H1 (cell line): ENCODE data around the gene SCAP. TPM values are rescaled to one million over a fixed set of nuclear protein-coding genes. Genes with fewer than 3 reads are reported as not detected.

Experiments
- CTCF ChIA-PET: fragments of 300-600 bp; sonication (Branson Sonifier 250); formaldehyde crosslinking; loops from one replicate; lab custom pipeline; 2021; ENCODE audit not compliant: partially characterized antibody; lab: Charles Lee
- POLR2A ChIA-PET: fragments of 300-600 bp; sonication (Branson Sonifier 250); formaldehyde crosslinking; loops from one replicate; lab custom pipeline; 2021; ENCODE audit warnings: inconsistent platforms; ENCODE audit not compliant: partially characterized antibody; lab: Charles Lee
- DNase-seq, 2 experiments: peaks; one replicate each; pipeline versions ENCODE4 v3.0.0 to v3.0.0-alpha.2; 2010 to 2022; ENCODE audit warnings: low spot score in 2 of 2, low read depth in 1 of 2, mixed read lengths in 1 of 2
- FAIRE-seq: peaks from 2 replicates; lab custom pipeline; 2011; peaks lifted over from hg19 to GRCh38; lab: Jason Lieb, UNC
- H2AFZ ChIP-seq: 2 replicates; pipeline ENCODE4 v1.8.1; 2012; ENCODE audit warnings: low read length, inconsistent platforms
- H2AK5ac ChIP-seq: 2 replicates; pipeline ENCODE4 v1.6.1; 2013; ENCODE audit warnings: low read depth, low read length
- H2BK120ac ChIP-seq: replicated peaks from 2 replicates; pipeline ENCODE3; 2013; ENCODE audit warnings: low read depth, low read length, inconsistent platforms
- H2BK12ac ChIP-seq: 2 replicates; pipeline ENCODE4 v1.6.1; 2013; ENCODE audit warnings: low read depth, low read length
- H2BK15ac ChIP-seq: 2 replicates; pipeline ENCODE4 v1.6.1; 2013; ENCODE audit warnings: low read length
- H2BK20ac ChIP-seq: 2 replicates; pipeline ENCODE4 v1.6.1; 2013; ENCODE audit warnings: low read length
- H2BK5ac ChIP-seq: 2 replicates; pipeline ENCODE4 v1.6.1; 2013; ENCODE audit warnings: low read depth, low read length
- H3K14ac ChIP-seq: 2 replicates; pipeline ENCODE4 v1.6.1; 2013; ENCODE audit warnings: inconsistent platforms; ENCODE audit not compliant: insufficient read length
- H3K18ac ChIP-seq: 2 replicates; pipeline ENCODE4 v1.6.1; 2013; ENCODE audit warnings: low read length; ENCODE audit errors: extremely low read depth
- H3K23ac ChIP-seq: 2 replicates; pipeline ENCODE4 v1.6.1; 2013; ENCODE audit warnings: inconsistent platforms; ENCODE audit not compliant: insufficient read length
- H3K23me2 ChIP-seq: 2 replicates; pipeline ENCODE4 v1.6.1; 2013; ENCODE audit warnings: low read depth, low read length
- H3K27ac ChIP-seq: 2 replicates; pipeline ENCODE4 v1.6.1; 2011; ENCODE audit warnings: low read depth, low read length, inconsistent platforms
- H3K27me3 ChIP-seq, 4 experiments: replicated peaks in 1 of 4; 1 replicate in 1 of 4; 2 replicates in 3 of 4; pipeline versions ENCODE4 v1.6.1 to v1.8.1; 2011 to 2013; ENCODE audit warnings: low read length in 3 of 4, mild to moderate bottlenecking in 3 of 4, inconsistent platforms in 2 of 4, mixed read lengths in 2 of 4, moderate library complexity in 1 of 4; ENCODE audit not compliant: control insufficient read depth in 3 of 4, insufficient read depth in 3 of 4; ENCODE audit errors: extremely low read depth in 1 of 4
- H3K36me3 ChIP-seq, 4 experiments: 2 replicates each; pipeline versions ENCODE4 v1.6.1 to v1.8.1; 2011 to 2013; ENCODE audit warnings: mild to moderate bottlenecking in 4 of 4, low read length in 3 of 4, moderate library complexity in 2 of 4, control low read depth in 1 of 4, inconsistent platforms in 1 of 4; ENCODE audit not compliant: insufficient read depth in 4 of 4, control insufficient read depth in 2 of 4
- H3K4ac ChIP-seq: replicated peaks from 2 replicates; pipeline ENCODE3; 2013; ENCODE audit warnings: low read length, low read depth, mixed read lengths, inconsistent platforms; ENCODE audit not compliant: insufficient read length
- H3K4me1 ChIP-seq, 4 experiments: replicated peaks in 1 of 4; 1 replicate in 1 of 4; 2 replicates in 3 of 4; pipeline versions ENCODE4 v1.6.1 to v1.8.1; 2011 to 2013; ENCODE audit warnings: low read length in 3 of 4, inconsistent platforms in 2 of 4, mixed read lengths in 1 of 4; ENCODE audit not compliant: insufficient read depth in 4 of 4, control insufficient read depth in 3 of 4
- H3K4me2 ChIP-seq, 2 experiments: 2 replicates each; pipeline versions ENCODE4 v1.6.1 to v1.8.1; 2011 to 2013; ENCODE audit warnings: low read depth in 2 of 2, low read length in 2 of 2, control low read depth in 1 of 2, inconsistent platforms in 1 of 2, mild to moderate bottlenecking in 1 of 2; ENCODE audit not compliant: insufficient read depth in 1 of 2
- H3K4me3 ChIP-seq, 4 experiments: fragments of 200-600, 300-600 bp in 1 of 4; sonication (generic), shearing (Covaris generic), sonication (Bioruptor Twin) in 1 of 4; 2 replicates each; pipeline versions ENCODE4 v1.5.1 to v1.8.1; 2011 to 2016; ENCODE audit warnings: low read length in 4 of 4, low read depth in 3 of 4, control low read depth in 2 of 4, inconsistent platforms in 2 of 4, mild to moderate bottlenecking in 2 of 4, mixed read lengths in 1 of 4, moderate library complexity in 1 of 4; ENCODE audit not compliant: insufficient read depth in 2 of 4; ENCODE audit errors: extremely low read depth in 1 of 4
- H3K56ac ChIP-seq: replicated peaks from 2 replicates; pipeline ENCODE3; 2013; ENCODE audit warnings: low read depth, mild to moderate bottlenecking, mixed read lengths, low read length, inconsistent platforms; ENCODE audit not compliant: insufficient read length
- H3K79me1 ChIP-seq: 2 replicates; pipeline ENCODE4 v1.6.1; 2013; ENCODE audit warnings: low read depth, low read length, control low read depth
- H3K79me2 ChIP-seq, 2 experiments: 2 replicates each; pipeline versions ENCODE4 v1.6.1 to v1.8.1; 2012 to 2013; ENCODE audit warnings: low read length in 2 of 2, mild to moderate bottlenecking in 2 of 2, inconsistent platforms in 1 of 2; ENCODE audit not compliant: insufficient read depth in 2 of 2, control insufficient read depth in 1 of 2
- H3K9ac ChIP-seq, 4 experiments: replicated peaks in 1 of 4; 1 replicate in 1 of 4; 2 replicates in 3 of 4; pipeline versions ENCODE4 v1.6.1 to v1.8.1; 2011 to 2013; ENCODE audit warnings: low read depth in 3 of 4, low read length in 3 of 4, control low read depth in 2 of 4, mild to moderate bottlenecking in 2 of 4, moderate library complexity in 2 of 4, inconsistent platforms in 1 of 4; ENCODE audit errors: extremely low read depth in 1 of 4
- H3K9me3 ChIP-seq, 2 experiments: 2 replicates each; pipeline versions ENCODE4 v1.6.1 to v1.8.1; 2012 to 2013; ENCODE audit warnings: mild to moderate bottlenecking in 2 of 2, moderate library complexity in 2 of 2, control low read depth in 1 of 2, inconsistent platforms in 1 of 2, low read depth in 1 of 2, low read length in 1 of 2, mixed read lengths in 1 of 2; ENCODE audit not compliant: insufficient read depth in 2 of 2
- H4K20me1 ChIP-seq, 2 experiments: replicated peaks in 1 of 2; 2 replicates each; pipeline versions ENCODE3 to v1.8.1; 2011 to 2013; ENCODE audit warnings: inconsistent platforms in 2 of 2, low read length in 2 of 2, mild to moderate bottlenecking in 1 of 2; ENCODE audit not compliant: insufficient read depth in 2 of 2, control insufficient read depth in 1 of 2
- H4K5ac ChIP-seq: 2 replicates; pipeline ENCODE4 v1.6.1; 2013; ENCODE audit warnings: low read length, low read depth, mixed read lengths, inconsistent platforms; ENCODE audit not compliant: insufficient read length
- H4K8ac ChIP-seq: 2 replicates; pipeline ENCODE4 v1.8.0; 2013; ENCODE audit warnings: mild to moderate bottlenecking, moderate library complexity, low read length, inconsistent platforms; ENCODE audit not compliant: insufficient read depth; ENCODE audit errors: extremely low read depth
- H4K91ac ChIP-seq: replicated peaks from 2 replicates; pipeline ENCODE3; 2013; ENCODE audit warnings: low read length, mixed read lengths, inconsistent platforms; ENCODE audit not compliant: insufficient read length
- POLR2A ChIP-seq, 2 experiments: IDR thresholded peaks; 1 replicate in 1 of 2; 2 replicates in 1 of 2; pipeline ENCODE4 v1.6.1; 2011; ENCODE audit warnings: low read depth in 2 of 2, low read length in 2 of 2, mild to moderate bottlenecking in 2 of 2; ENCODE audit errors: control extremely low read depth in 1 of 2
- RXRA ChIP-seq: IDR thresholded peaks from 2 replicates; pipeline ENCODE4 v1.6.1; 2011; ENCODE audit warnings: low read depth, mild to moderate bottlenecking, low read length, moderate library complexity; ENCODE audit not compliant: insufficient read depth
- WGBS, 2 experiments: shearing (Covaris generic) in 1 of 2; methylation state at CpG; one replicate each; pipeline versions ENCODE4 v1.1.6 to v1.1.7; 2013 to 2015; ENCODE audit warnings: low lambda C conversion rate in 2 of 2, mixed read lengths in 2 of 2, inconsistent platforms in 1 of 2, low coverage in 1 of 2, missing lambda C conversion rate in 1 of 2; ENCODE audit not compliant: insufficient replicate concordance in 2 of 2, insufficient coverage in 1 of 2, insufficient read length in 1 of 2; ENCODE audit errors: extremely low coverage in 1 of 2, missing lambda C conversion rate in 1 of 2; 5-methylcytosine and 5-hydroxymethylcytosine counted together
- polyA plus RNA-seq, 7 experiments: library from polyadenylated mRNA; depleted of rRNA in 3 of 7; stranded (reverse) in 5 of 7; unstranded in 2 of 7; fragments of >200 nt in 5 of 7; fragments of 200-250 nt in 2 of 7; gene quantifications; 1 replicate in 5 of 7; 2 replicates in 1 of 7; 4 replicates in 1 of 7; pipeline versions ENCODE4 v1.2.1 to v1.2.3, GENCODE V29; 2011 to 2013; ENCODE audit warnings: missing spikeins in 2 of 7, mixed read lengths in 2 of 7
- total RNA-seq: library from RNA; stranded (reverse); fragmentation: NEBNext Ultra II Directional; extraction: Animal tissue kit (Norgen Biotek cat#: 25700); gene quantifications from 2 replicates; pipeline ENCODE4 v1.2.1, GENCODE V29; 2021

Gene SCAP
- total and polyA plus RNA-seq, 2 of the 8 experiments (the other 6 are each of a cell fraction or from before 2014, with no cell fraction given): 74.0 to 114 TPM

DNA sequence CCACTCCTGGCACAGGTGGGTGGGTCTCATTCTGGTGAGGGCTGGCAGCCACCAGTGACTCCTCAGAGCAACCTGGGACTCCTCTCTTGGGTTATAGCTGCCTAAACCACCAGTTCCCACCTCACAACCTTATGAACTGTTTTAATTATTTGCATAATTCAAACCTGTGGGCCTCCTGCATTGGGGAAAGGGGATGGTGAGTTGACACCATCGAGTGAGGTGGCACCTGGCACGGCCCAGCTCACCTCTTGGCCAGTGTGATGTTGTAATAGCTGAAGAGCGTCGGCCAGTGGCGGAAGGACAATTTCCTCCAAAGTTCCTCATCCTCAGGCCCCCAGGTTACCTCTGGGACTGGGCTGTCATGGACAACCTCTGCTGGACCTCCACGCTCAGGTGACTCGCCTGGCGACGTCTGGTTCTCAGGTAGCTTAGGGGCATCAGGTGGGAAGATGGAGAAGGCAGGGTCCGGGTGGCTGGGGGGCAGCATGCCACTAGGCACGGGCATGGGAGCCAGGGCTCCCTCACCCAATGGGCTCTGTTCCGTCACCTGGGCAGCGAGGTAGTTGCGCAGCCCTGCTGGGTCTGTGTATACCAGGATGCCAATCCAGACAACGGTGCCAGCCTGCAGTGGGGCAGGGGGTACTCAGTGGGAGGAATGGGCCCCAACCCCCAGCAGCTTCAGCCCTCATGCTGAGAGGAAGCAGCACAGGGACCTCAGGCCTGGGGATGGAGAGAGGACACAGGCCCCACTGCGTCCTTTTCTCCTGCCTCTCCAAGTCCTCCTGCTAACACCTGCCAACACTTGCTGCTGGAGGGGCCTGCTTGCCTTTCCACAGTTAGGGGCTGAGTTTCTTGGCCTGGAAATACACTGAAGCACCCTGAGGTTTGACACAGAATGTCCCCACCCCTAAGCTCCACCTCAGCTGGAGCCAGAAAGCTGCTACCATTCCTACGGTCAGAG lies 56.4 kb downstream of the SCAP start:
- DNase-seq (no peak), FAIRE-seq (no peak)
- H3K36me3 ChIP-seq: peaks cover 6 to 38% (median 13%) of the 10 kb centered on the region in 4 experiments; a peak in 7 of 8 replicates
- H3K4me2 ChIP-seq: no peak overlapping the region
- H4K20me1 ChIP-seq: peaks cover 4 to 16% of the 10 kb centered on the region in 2 experiments
- no peak overlapping the region for H3K56ac ChIP-seq
- H4K8ac ChIP-seq: no peak overlapping the region; the same call in 1 of the 2 replicates
- CTCF ChIA-PET: interaction anchor here (0.6 to 6.5 kb wide), 10 partner anchors 8 to 375 kb away, joined by 3 to 66 read pairs (median 6); no protein-coding TSS in a partner anchor
- no peaks in the 10 kb centered on the region for H3K79me1 ChIP-seq
- H3K14ac ChIP-seq: no peak overlapping the region
- no peak overlapping the region for H4K5ac ChIP-seq
- no peak overlapping the region for H2BK15ac ChIP-seq
- no peak overlapping the region for H2AK5ac ChIP-seq
- H3K4me3 ChIP-seq: no peak overlapping the region
- peaks cover 0 to 7% of the 10 kb centered on the region in 2 experiments; a peak in 1 of 4 replicates for H3K9me3 ChIP-seq
- H2BK120ac ChIP-seq: no peak overlapping the region
- H4K91ac ChIP-seq: no peak overlapping the region
- H3K27me3 ChIP-seq: no peaks in the 10 kb centered on the region
- H2BK20ac ChIP-seq: no peak overlapping the region
- H2AFZ ChIP-seq: no peak overlapping the region
- no peak overlapping the region for H3K18ac ChIP-seq
- WGBS, 2 experiments: 97% methylated on average over 17 of the region's 17 CpGs; no CpG with 5 or more reads in 1 of the 2 experiments
- no peak overlapping the region for H3K23ac ChIP-seq
- no peaks in the 10 kb centered on the region for H3K23me2 ChIP-seq
- no peak overlapping the region for H3K4ac ChIP-seq
- peaks cover 0 to 2% (median 0%) of the 10 kb centered on the region in 4 experiments; a peak in 2 of 7 replicates for H3K4me1 ChIP-seq
- H3K79me2 ChIP-seq: no peaks in the 10 kb centered on the region
- no peak overlapping the region for H2BK5ac ChIP-seq
- no peak overlapping the region for H3K27ac ChIP-seq
- no peak overlapping the region for H3K9ac ChIP-seq
- POLR2A ChIA-PET: interaction anchor here (1.0 to 1.6 kb wide), 2 partner anchors 39 to 152 kb away, joined by 3 to 5 read pairs; partner anchors contain the start of gene PTPN23
- H2BK12ac ChIP-seq: no peak overlapping the region
- TF ChIP-seq POLR2A (IDR thresholded peaks at IDR 0.05; ENCODE audit: control extremely low read depth in 1 of 2, low read depth in 2 of 2, low read length in 2 of 2) (peak in 1 of 2 experiments; percentile 32; a peak in 1 of 3 replicates), RXRA (no peak)
- TF ChIP-seq, all 59 proteins: peak for 1
